ENCODE results near the gene ENTPD1.

ENTPD1 gene

DNA sequence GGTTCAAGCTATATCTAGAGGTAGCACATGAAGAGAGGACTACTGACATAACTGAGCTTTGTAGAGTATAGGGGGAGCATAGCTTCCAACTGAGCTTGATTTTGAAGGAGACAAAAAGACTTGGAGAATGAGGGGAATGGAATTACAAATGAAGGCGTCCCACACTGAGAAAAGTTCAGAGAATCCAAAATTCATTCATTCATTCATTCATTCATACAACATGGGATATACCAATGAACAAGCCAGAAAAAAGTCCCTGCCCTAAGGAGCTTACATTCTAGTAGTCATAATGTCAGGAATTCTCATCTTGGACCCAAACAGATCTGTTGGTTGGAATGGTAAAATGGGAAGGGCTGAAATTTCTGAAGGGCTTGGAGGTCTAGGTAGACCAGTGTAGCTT lies 62.0 kb downstream of the ENTPD1 start:
- Histone ChIP-seq H3K9me3 (ENCODE audit: control insufficient read depth, insufficient read depth, low read length) (no peaks in the 10 kb centered on the region), H3K9ac (ENCODE audit: low read depth, low read length) (no peak overlapping the region), H3K4me1 (ENCODE audit: insufficient read depth, low read length) (no peaks in the 10 kb centered on the region), H3K36me3 (ENCODE audit: insufficient read depth, low read length) (no peaks in the 10 kb centered on the region)

DNA sequence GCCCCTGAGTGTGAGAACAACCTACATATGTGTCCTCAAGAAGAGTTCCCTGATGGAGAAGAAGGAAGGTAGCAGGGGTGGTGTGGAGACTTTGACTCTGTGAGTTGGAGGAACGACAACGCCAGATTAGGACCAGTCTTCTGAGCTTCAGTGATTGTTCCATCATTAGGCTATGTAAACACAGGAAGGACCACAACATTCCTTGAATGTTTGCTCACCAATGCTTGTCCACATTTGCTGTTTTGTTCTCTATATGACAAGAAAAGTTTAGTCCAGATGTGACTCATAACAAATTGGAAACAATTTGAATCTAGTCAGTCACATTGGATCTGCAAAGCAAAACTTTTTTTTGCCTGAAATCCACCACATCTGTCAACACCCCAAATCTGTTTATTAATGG lies 62.7 kb downstream of the ENTPD1 start:
- H3K4me1 ChIP-seq (ENCODE audit: insufficient read depth, low read length): no peaks in the 10 kb centered on the region
- H3K9ac ChIP-seq (ENCODE audit: low read depth, low read length): no peak overlapping the region
- H3K36me3 ChIP-seq (ENCODE audit: insufficient read depth, low read length): no peaks in the 10 kb centered on the region
- H3K9me3 ChIP-seq (ENCODE audit: control insufficient read depth, insufficient read depth, low read length): no peaks in the 10 kb centered on the region

DNA sequence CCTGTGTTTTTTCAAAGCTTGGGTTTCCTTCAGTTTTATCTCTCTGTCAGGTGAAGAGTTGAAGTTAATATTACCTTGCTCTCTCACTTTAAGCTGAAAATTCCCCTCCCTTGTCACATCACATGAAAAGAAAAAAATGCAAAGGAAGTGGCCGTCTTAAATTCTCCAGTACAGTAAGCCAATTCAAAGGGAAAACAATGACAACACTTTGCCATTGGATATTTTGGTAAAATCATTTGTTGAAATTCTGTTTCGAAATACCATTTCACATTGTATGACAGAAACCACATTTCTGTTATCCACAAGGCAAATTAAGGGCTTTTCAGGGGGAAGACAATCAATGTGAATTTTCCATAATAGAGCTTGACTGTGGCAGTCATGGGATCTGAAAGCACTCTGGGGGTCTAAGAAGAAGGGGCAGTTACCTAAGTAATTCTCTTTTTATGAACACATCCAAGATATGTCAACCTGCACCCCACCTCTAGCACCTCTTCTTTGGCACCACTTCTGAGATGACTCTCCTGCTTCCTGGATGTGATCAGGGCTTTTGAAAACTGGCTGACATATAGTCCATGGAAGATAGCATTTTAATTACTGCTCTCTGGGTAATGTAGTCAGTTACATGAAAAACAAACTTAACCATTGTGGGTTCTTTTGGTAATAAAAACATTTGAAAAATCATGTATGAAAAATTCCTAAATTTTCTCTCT lies 63.8 kb downstream of the ENTPD1 start:
- Histone ChIP-seq H3K36me3 (ENCODE audit: insufficient read depth, low read length) (no peaks in the 10 kb centered on the region), H3K9ac (ENCODE audit: low read depth, low read length) (no peak overlapping the region), H3K4me1 (ENCODE audit: insufficient read depth, low read length) (no peaks in the 10 kb centered on the region), H3K9me3 (ENCODE audit: control insufficient read depth, insufficient read depth, low read length) (no peaks in the 10 kb centered on the region)

DNA sequence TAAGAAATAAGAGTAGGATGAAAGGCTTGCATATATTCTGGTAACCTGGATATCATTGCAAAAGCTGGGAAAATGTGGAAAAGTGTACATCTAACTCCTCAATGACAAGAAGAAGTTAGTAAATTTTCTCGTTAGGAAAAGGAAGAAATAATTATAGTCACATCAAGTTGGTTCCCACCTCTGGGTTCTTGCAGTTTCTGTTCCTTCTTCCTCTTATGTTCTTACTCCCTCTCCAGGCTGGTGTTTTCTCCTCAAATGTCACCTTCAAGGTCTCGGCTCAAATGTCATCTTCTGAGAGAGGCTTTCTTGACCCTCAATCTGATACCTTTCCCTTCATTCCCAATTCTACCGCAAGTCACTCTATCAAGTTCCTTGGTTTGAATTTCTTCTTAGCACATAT lies 64.4 kb downstream of the ENTPD1 start:
- Histone ChIP-seq H3K4me1 (ENCODE audit: insufficient read depth, low read length) (no peaks in the 10 kb centered on the region), H3K9me3 (ENCODE audit: control insufficient read depth, insufficient read depth, low read length) (no peaks in the 10 kb centered on the region), H3K9ac (ENCODE audit: low read depth, low read length) (no peak overlapping the region), H3K36me3 (ENCODE audit: insufficient read depth, low read length) (no peaks in the 10 kb centered on the region)

DNA sequence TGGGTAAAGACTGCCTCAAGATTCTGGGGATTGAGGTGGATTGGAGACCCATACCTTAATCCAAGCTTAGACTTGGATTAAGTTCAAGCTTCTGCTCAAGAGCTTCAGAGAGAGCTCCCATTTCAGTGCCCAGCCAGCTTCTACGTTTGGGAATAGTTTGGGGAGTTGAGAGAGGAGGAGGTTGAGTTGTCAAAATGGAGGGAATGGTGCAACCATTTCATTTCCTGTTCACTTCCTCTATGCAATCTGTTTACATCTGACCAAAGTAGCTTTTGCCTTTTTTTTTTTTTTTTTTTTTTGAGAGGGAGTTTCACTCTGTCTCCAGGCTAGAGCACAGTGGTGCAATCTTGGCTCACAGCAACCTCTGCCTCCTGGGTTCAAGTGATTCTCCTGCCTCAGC lies 65.8 kb downstream of the ENTPD1 start:
- no peaks in the 10 kb centered on the region for H3K4me1 ChIP-seq (ENCODE audit: insufficient read depth, low read length)
- no peaks in the 10 kb centered on the region for H3K9me3 ChIP-seq (ENCODE audit: control insufficient read depth, insufficient read depth, low read length)
- no peak overlapping the region for H3K9ac ChIP-seq (ENCODE audit: low read depth, low read length)
- H3K36me3 ChIP-seq (ENCODE audit: insufficient read depth, low read length): no peaks in the 10 kb centered on the region

DNA sequence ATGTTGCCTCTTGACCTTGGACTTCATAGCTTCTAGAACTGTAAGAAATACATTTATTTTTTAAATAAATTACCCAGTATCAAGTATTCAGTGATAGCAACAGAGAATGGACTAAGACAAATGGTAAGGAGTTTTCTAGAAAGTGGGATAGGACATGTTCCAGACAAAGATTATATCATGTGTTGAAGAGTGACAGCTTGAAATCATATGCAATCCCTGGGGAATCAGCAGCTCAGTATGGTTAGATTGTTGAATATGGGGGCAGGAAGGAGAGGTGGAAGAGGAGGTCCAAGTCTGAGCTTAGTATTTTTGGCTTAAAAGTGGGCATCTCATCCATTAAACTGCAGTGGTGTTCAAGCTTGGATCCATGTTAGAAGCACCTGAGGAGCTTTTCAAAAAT lies 74.1 kb downstream of the ENTPD1 start:
- no peaks in the 10 kb centered on the region for H3K36me3 ChIP-seq (ENCODE audit: insufficient read depth, low read length)
- no peak overlapping the region for H3K9ac ChIP-seq (ENCODE audit: low read depth, low read length)
- no peaks in the 10 kb centered on the region for H3K4me1 ChIP-seq (ENCODE audit: insufficient read depth, low read length)
- no peaks in the 10 kb centered on the region for H3K9me3 ChIP-seq (ENCODE audit: control insufficient read depth, insufficient read depth, low read length)

DNA sequence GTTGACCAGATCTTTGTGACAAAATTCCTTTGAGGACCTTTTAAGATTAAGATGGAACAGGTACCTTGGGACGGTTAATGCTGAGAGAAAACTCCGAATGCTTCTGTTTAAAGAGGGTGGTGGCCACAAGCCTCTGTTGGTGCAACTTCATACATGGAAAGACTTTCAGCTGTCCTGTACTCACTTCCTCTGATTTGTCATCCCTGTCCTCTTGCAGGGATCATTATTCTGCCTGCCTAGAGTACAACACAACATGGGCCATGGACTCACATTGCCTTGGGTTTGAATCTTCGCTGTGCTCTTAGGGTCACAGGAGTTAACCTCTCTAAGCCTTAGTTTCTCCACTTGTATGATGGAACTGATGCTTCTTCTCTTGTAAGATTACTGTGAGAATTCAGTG lies 75.1 kb downstream of the ENTPD1 start:
- Histone ChIP-seq H3K36me3 (ENCODE audit: insufficient read depth, low read length) (no peaks in the 10 kb centered on the region), H3K9me3 (ENCODE audit: control insufficient read depth, insufficient read depth, low read length) (no peaks in the 10 kb centered on the region), H3K9ac (ENCODE audit: low read depth, low read length) (no peak overlapping the region), H3K4me1 (ENCODE audit: insufficient read depth, low read length) (no peaks in the 10 kb centered on the region)

DNA sequence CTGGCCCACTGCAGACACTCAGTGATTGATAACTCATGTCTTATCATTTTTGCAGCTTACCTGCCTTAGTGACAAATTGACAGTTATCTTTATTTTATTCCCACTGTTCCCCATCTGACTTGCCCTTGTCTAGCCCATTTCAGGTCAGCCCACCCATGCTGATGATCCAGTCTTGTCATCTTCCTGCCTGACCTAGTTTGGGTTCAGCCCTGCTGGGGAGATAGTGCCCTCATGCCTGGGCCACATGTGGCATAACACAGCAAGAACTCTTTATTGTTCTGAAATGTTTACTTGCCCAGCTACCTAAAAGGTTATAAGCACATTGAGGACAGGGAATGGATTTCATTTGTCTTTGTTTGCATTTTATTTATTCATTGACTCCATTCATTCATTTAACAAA lies 75.6 kb downstream of the ENTPD1 start:
- Histone ChIP-seq H3K9me3 (ENCODE audit: control insufficient read depth, insufficient read depth, low read length) (no peaks in the 10 kb centered on the region), H3K9ac (ENCODE audit: low read depth, low read length) (no peak overlapping the region), H3K36me3 (ENCODE audit: insufficient read depth, low read length) (no peaks in the 10 kb centered on the region), H3K4me1 (ENCODE audit: insufficient read depth, low read length) (0 out of 2 replicates have a peak, but pooled peaks cover under 1% of the 10 kb centered on the region)

DNA sequence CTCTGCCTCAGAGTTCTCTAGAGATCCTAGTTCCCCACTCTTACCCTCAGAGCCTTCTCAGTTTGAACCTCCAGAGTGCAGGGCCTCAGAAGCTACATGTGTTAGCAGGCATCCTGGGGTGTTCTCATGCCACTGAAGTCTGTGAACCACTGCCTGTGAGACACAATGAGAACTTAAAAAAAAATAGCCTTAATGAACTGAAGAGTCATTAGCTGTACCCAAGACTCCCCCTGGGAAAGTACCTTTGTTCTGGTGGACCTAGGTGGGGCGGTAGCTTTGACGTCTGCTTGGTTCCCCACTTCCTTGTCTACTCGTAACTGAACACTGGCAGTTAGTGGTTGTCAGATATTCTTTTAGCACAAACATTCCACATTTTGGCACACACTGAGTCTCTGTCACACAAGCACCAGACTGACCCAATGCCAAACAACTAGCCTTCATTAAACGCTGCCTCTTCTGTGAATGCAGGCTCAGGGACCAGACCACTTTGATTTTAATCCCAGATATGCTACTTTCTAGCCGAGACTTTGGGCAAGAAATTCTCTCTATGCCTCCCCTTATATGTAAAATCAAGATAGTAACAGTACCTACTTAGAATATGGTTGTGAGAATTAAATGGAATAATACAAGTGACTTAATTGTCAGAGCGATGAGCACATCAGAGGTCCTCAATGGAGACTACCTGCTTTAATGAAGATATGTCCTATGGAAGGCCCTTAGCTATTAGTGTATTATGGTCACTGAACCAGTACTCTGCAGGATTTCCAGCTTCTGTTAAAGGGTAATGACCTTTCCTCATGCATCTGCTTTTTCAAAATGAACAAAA lies 76.5 kb downstream of the ENTPD1 start:
- Histone ChIP-seq H3K4me1 (ENCODE audit: insufficient read depth, low read length) (peaks cover 7% of the 10 kb centered on the region; the same call in 1 of the 2 replicates), H3K36me3 (ENCODE audit: insufficient read depth, low read length) (no peaks in the 10 kb centered on the region), H3K9me3 (ENCODE audit: control insufficient read depth, insufficient read depth, low read length) (no peaks in the 10 kb centered on the region), H3K9ac (ENCODE audit: low read depth, low read length) (no peak overlapping the region)

DNA sequence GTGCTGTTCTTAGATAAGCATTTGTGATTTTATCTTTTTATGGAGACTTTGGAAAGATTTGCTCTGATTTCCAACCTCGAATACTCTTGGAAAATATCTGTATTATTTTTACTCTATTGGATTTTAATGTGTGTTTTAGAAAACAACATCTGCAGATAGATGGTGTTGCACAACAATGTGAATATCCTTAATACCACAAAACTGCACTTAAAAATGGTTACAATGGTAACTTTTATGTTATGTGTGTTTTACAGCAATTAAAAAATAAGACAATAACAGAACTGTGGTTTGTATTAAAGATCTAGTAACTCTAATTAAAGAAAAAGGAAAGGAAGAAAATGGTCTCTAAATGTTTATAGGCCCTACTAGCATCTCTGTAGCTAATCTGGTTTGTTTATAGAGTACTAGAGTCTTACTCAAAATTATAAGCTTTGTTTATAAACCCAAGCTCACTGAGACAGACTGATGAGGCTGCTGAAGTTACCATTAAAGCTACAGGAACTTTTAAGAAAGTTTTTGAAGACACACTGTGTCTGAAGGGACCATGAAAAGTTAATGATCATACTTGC lies 77.2 kb downstream of the ENTPD1 start:
- no peaks in the 10 kb centered on the region for H3K9me3 ChIP-seq (ENCODE audit: control insufficient read depth, insufficient read depth, low read length)
- H3K4me1 ChIP-seq (ENCODE audit: insufficient read depth, low read length): peaks cover 7% of the 10 kb centered on the region; the same call in 1 of the 2 replicates
- no peaks in the 10 kb centered on the region for H3K36me3 ChIP-seq (ENCODE audit: insufficient read depth, low read length)
- H3K9ac ChIP-seq (ENCODE audit: low read depth, low read length): no peak overlapping the region

DNA sequence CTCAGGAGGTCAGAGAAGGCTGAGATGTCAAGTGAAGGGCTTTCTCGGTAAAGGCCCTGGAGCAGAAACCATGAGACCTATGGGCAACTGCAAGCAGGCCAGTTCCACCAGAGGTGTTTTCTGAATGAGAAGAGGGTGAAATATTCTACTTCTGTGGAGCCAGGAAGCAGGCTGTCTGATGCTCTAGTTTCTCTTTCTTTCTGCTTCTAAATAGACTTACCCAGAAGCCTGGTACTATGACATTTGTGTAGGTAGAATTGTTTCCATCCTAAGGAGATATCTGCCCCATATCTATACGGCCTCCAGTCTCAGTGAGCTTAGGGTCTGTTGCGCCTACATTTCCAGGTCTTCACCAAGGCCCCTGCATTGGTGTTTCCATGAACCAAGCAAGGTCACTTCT lies 78.4 kb downstream of the ENTPD1 start:
- H3K36me3 ChIP-seq (ENCODE audit: insufficient read depth, low read length): no peaks in the 10 kb centered on the region
- no peaks in the 10 kb centered on the region for H3K9me3 ChIP-seq (ENCODE audit: control insufficient read depth, insufficient read depth, low read length)
- H3K4me1 ChIP-seq (ENCODE audit: insufficient read depth, low read length): peaks cover 7% of the 10 kb centered on the region; the same call in 1 of the 2 replicates
- H3K9ac ChIP-seq (ENCODE audit: low read depth, low read length): no peak overlapping the region

DNA sequence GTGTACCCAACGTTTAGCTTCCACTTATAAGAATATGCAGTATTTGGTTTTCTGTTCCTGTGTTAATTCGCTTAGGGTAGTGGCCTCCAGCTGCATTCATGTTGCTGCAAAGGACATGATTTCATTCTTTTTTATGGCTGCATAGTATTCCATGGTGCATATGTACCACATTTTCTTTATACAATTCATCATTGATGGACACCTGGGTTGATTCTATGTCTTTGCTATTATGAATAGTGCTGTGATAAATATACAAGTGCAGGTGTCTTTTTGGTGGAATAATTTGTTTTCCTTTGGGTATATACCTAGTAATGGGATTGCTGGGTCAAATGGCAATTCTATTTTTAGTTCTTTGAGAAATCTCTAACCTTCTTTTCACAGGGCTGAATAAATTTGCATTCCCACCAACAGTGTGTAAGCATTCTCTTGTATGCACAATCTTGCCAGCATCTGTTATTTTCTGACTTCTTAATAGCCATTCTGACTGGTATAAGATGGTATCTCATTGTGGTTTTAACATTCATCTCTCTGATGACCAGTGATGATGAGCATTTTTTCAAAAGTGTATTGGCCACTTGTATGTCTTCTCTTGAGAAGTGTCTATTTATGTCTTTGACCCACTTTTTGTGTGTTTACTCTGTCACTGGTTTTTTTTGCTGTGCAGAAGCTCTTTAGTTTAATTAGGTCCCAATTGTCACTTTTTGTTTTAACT lies 79.3 kb downstream of the ENTPD1 start:
- Histone ChIP-seq H3K9me3 (ENCODE audit: control insufficient read depth, insufficient read depth, low read length) (no peaks in the 10 kb centered on the region), H3K4me1 (ENCODE audit: insufficient read depth, low read length) (peaks cover 7% of the 10 kb centered on the region; the same call in 1 of the 2 replicates), H3K9ac (ENCODE audit: low read depth, low read length) (no peak overlapping the region), H3K36me3 (ENCODE audit: insufficient read depth, low read length) (no peaks in the 10 kb centered on the region)

DNA sequence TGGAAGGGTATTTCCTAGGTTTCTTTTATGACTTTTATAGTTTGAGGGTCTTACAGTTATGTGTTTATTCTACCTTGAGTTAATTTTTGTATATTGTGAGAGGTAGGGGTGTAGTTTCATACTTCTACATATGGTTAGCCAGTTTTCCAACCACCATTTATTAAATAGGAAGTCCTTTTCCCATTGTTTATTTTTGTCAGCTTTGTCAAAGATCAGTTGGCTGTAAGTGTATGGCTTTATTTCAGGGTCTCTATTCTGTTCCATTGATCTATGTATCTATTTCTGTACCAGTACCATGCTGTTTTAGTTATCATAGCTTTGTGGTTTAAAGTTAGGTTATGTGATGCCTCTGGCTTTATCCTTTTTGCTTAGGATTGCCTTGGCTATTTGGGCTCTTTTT lies 79.9 kb downstream of the ENTPD1 start:
- Histone ChIP-seq H3K4me1 (ENCODE audit: insufficient read depth, low read length) (peaks cover 7% of the 10 kb centered on the region; the same call in 1 of the 2 replicates), H3K9ac (ENCODE audit: low read depth, low read length) (no peak overlapping the region), H3K9me3 (ENCODE audit: control insufficient read depth, insufficient read depth, low read length) (no peaks in the 10 kb centered on the region), H3K36me3 (ENCODE audit: insufficient read depth, low read length) (no peaks in the 10 kb centered on the region)

DNA sequence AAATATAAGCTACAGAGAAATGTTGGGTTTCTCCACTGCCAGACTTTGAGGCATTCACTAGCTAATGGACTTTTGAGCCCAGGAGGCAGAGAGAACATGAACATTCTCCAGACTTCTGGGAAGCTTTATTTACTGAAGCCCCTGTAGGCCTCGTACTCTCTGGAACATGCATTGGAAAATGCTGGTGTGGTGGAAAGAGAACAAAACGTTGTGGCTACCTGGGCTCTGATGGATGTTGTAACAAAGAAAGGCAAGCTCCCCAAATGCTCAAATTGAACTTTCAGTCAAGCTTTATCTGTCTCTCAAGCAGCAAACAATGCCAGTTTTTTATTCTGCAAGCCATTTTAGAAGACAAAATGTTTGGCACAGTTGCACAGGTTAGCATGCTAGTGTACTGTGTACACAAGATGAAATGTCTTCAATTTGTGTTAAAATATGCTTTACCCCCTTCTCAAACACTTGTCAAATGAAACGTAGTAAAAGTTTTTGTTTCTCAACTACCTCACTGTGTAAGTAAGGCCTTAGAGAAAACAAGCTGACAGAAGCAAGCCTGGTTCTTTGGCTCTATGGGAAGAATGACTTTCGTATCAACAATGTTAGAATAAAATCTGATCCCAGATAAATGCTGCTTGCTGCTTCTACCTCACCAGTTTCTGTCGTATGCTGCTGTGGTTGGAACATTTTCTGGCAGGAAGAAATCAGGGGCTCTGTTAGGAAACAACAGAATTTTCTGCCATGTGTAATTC lies 80.8 kb downstream of the ENTPD1 start:
- Histone ChIP-seq H3K9ac (ENCODE audit: low read depth, low read length) (no peak overlapping the region), H3K9me3 (ENCODE audit: control insufficient read depth, insufficient read depth, low read length) (no peaks in the 10 kb centered on the region), H3K36me3 (ENCODE audit: insufficient read depth, low read length) (no peaks in the 10 kb centered on the region), H3K4me1 (ENCODE audit: insufficient read depth, low read length) (peaks cover 7% of the 10 kb centered on the region; the same call in 1 of the 2 replicates)

All from ES-I3 (cell line).